Stimulated activated CD8-positive, alpha-beta memory T cell treated with anti-CD3 and anti-CD28 coated beads, Interleukin-15, amount 100 ng/mL, for 4 hours (primary cell): ENCODE data around the gene INTS11.

ENCODE experiments used
- DNase-seq, 2 donors: peaks; one replicate each; pipeline ENCODE4 v3.0.0-alpha.2; 2020; ENCODE audit warnings: low read depth in 2 of 2

Gene INTS11

DNA sequence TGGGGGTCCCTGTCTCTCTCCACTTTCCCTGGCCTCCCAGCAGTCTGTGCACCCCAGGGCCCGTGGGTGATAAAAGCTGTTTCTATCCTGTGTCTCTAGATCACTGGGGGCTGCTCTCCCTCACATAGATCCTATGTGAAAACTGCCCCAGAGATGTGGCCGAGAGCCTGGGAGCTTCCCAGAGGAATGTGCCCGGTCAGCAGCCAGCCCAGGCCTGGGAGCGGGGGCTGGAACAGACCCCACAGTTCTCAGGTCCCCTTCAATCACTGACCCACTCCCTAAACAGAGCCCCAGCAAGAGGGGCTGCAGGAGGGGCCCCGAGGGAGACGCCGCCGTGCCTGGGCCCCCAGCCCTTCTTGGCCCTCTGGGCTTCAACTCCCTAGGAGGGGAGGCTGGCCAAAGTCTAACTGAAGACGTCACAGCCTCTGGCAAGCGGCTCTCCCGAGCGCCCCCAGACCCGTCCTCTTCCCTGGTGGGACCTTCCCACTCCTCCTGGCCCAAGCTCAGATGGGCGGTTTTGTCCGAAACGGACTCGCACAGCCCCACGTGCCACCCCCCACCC is 33.5 kb upstream of the INTS11 start:
- no peak for DNase-seq

DNA sequence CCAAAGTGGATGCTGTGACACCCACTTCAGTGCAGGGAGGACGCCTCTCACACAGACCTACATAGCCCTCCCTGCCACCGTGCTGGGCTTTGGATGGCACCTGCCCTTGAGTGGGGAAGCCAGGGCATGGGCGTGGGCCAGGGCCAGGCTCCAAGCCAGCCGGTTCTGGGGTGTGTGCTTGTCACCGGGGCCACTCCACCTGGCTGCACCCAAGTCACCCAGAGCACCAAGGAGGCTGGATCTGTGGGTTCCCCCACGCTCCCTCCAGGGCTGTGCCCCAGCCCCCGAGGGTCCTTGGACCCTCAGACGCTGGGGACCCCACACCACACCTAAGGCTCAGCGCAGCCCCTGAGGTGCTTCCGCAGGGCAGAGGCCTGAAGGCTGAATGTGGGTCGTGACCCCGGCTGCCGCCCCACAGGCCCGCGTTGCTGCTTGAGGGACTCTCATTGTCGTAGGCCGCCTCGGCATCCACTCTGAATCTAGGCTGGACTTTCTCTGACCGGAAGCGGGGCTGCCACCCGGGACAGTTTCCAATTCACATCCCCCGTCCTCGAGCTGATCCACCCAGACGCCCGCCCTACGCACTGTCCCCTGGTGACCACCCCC is 32.4 kb upstream of the INTS11 start:
- DNase-seq, result no peak

DNA sequence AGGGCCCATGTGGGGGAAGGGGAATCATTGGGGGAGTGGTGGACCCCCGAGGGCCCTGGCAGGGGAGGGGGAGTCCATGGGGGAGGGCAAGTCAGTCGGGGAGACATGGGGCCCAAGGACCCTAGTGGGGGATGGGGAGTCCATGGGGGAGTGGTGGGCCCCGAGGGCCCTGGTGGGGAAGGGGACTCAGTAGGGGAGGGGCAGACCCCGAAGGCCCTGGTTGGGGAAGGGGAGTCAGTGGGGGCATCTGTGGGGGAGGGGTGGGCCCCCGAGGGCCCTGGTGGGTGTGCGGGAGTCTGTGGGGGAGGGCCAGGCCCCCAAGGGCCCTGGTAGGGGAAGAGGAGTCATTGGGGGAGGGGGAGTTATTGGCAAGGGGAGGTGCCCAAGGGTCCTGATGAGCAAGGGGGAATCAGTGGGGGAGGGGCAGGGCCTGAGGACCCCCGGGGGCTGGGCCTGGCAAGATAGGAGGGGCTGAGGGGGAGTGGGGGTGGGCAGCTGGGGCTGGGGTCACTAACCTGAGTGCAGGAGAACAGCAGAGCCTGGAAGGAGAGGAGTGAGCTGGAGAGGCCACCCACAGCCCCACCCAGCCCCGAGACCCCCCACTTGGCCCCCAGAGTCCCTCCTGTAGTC is 31.8 kb upstream of the INTS11 start:
- no peak for DNase-seq

DNA sequence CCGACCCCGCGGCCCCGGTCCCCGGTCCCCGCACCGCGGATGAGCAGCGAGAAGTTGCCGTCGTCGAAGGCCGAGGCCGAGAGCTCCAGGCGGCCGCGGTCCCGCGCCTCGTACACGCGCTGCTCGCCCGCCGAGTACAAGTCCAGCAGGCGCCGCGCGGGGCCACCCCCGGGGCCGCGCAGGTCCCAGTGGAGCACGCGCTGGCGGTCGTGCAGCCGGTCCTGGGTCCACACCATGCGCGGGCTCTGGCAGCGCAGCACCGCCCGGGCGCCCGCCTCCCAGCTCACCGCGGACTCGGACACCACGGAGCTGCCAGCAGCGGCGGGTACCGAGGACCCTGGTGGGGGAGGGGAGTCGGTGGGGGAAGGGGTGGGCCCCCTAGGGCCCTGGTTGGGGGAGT is 31.0 kb upstream of the INTS11 start:
- no peak for DNase-seq

DNA sequence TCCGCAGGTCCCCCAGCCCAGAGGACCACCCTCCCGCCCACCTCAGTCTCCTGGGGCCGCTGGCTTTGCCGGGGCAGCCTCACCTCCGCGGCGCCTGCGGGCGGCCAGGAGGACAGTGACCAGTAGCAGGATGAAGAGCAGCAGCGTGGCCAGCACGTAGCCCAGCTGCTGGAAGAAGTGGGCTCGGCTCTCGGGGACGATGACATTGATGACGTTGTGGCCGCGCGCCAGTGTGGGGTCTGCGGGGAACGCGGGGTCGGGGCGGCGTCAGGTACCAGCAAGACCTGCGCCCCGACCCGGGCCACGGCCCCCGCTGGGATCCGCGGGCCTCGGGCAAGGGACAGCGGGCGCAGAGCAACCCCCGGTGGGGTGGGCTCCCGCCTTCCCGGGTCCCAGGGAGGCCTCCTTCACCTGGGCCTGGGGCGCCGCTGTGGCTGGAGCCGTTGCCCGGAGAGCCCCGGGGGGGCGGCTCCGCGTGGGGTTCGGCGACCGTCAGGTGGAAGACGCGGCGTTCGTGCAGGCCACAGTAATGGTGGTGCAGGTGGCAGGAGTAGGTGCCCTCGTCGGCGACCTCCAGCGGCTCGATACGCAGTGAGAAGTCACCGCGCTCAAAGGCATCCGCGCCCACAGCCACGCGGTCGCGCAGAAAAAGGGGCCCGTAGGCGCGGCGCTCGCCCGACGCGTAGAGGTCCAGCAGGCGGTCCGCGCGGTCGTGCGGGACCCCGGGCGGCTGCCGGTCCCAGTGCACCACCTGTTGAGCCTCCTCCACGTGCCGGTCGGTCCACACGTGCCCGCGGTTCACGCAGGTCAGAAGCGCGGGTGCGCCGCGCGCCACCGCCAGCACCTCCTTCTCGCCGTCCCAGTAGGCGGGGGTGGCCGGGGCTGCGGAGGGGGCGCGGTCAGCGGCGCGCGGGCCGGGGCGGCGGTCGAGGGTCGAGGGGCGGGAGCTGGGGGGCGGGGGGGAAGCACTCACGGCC is 30.1 kb upstream of the INTS11 start:
- no peak for DNase-seq

DNA sequence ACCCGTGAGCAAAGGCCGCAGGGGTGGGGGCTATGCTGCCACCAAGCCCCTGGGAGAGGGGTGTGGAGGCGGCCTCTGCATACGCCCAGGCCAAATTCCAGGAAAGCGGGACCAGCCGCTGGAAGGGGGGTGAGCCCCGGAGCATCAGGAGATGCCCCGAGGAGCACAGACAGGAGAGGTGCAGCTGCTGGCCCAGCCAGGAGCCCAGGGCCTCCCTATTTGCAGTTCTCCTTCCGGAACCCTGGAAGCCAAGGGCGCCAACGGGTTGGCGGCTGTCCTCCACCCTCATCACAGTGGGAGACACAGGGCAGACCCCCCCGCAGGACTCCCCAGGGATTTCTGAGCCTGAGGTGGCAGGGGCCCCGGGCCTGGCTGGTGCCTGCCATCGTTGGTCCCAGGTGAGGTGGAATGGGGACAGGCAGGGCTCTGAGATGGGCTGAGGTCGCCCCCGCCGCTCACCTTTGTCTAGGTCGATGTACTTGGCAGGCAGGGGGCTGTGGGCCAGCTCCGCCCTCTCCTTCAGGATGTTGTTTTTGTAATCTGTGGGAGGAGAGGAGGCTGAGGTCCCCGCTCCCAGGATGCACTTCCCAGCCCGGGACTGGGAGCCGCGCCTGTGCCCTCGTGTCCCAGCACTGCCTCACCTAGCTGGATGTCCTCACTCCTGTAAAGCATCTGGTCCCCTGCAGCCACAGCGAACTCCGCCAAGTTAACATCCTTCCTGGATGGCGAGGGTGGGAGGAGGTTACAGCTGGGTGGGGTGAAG is 29.1 kb upstream of the INTS11 start:
- no peak for DNase-seq

DNA sequence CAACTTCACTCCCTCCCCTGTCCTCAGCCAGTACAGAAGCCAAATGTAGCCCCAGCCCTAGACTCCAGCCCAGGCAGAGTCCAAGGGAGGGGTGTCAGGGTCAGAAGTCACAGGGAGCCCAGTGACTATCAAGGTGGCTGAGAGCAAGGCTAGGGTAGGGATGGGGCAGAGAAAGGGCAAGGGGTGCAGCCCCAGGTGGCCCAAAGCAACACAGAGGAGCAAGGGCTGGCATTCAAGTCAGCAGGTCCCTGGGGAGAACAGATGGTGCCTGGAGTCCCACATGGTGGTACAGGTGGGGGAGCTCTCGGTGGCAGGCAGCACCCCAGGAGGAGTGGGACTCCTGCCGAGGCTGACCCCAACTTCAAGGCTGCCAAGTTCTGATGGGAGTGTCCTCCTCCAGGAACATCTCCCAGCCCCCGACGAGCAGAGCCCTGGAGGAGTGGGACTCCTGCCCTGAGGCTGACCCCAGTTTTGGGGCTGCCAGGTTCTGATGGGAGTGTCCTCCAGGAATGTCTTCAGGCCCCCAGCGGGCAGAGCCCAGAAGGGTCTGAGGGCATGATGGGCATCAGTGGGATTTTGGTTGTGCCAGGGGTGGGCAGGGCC is 28.4 kb upstream of the INTS11 start:
- no peak for DNase-seq

DNA sequence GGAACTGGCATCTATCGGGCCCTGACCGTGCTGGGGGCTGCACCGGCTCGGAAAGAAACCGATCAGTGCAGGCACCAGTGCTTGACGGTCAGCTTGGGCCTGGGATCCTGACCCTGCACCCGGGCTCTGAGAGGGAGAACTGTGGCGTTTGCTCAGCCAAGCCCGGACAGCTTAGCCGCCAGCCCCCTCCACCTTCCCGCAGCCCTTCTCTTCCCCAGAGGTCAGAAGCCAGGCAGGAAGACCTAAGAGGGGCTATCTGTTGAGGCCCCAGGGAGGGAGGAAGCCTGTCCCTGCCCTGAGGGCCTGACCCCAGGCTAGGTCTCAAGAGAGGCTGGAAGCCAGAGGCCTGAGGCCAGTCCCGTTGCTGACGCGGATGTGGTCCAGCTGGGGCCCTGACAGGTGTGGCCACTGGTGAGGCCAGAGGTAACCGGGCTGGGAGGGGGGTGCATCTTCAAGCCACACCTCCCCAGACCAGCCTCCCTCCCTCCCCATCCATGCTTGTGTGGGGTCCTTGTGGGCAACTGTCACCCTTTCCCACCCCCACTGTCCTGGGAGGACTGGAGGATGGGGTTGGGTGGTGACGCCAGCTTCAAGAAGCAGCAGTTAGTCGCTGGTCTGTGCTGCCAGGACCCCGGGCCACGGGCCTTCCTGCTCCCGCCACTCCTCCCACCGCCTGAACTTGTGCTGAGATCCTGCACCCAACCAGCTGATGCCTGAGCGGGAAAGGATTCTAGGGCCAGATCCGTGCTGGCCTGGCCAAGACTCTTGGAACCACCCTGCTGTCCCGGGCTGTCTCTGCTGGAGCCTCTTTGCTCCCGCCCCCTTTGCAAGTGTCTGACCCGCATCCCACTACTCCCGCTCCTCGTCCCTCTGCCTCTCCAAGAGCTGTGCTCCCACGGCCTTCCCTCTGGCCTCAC is 27.3 kb upstream of the INTS11 start:
- DNase-seq, result no peak

DNA sequence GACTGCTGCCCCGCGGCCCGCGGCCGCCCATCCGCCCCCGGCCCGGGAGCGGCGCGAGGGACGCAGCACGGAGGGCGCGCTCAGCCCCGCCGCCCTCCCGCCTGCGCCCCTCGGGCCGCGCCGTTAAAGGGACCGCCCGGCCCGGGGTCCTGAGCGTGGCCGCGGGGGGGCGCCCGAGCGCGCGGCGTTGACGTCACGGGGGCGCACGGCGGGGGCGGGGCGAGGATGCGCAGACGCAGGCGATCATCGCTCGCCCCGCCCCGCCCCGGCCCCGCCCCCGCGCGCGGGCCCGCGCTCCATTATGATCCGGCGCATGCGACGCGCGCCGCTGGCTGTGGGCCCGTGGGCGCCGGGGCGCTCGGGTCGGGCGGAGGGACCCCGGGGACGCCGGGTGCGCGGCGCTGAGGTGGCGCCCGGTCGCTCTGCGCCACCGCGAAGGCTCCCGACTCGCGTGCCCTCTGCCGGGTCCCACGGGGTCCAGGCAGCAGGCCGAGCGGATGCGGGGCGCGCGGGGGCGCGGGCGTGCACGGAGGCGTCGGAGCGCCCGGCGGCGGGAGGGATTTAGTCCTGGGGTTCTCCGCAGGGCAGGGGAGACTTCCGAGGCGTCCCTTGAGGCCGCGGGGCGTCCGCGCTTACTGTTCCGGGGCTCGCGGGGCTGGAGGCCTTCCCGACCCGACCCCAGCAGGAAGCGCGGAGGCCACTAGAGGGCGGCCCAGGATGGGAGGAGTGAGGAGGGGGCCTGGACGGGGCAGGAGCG is 25.0 kb upstream of the INTS11 start, which contains the start of gene DVL1:
TSS of gene DVL1 (minus strand) at position 163 of the 757 bp plus-strand sequence. CDS start 353 bp downstream, outside the sequence.
- DNase-seq, result peak; percentile 24 to 45

DNA sequence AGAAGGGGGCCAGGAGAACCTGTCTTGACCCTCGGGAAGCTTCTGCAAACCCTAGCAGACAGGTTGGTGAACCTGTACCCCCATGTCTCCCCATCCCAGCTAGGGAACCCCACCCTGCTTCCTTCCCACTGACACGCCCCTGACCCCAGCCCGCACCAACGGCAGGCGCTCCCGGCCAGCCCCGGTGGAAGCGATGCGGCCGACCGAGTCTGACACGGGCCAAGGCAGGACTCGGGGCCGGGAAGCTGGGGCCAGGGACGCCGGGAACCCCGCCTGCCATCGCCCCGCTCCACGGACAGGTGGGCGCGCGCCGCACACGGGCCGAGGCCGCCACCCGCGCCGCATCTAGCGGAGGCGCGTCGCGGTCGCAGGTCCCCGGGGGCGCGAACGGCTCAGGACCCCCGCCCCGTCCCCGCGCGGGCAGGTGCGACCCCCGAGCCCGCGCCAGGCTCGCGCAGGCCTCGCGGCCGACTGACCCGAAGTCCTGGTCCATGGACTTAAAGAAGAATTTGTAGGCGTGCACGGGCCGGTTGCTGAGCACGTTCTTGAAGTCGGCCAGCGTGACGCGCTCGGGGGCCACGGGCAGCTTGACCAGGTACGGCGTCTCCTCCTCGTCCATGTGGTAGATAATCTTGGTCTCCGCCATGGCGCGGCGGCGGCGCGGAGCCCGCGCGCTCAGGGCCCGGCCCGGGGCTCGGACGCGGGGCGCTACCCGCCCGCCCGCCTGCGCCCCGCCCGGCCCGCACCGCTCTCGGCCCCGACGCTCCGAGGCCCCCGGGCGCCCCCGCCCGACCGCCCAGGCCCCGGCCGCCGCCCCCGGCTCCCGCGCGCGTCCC is 24.2 kb upstream of the INTS11 start:
- no peak for DNase-seq

DNA sequence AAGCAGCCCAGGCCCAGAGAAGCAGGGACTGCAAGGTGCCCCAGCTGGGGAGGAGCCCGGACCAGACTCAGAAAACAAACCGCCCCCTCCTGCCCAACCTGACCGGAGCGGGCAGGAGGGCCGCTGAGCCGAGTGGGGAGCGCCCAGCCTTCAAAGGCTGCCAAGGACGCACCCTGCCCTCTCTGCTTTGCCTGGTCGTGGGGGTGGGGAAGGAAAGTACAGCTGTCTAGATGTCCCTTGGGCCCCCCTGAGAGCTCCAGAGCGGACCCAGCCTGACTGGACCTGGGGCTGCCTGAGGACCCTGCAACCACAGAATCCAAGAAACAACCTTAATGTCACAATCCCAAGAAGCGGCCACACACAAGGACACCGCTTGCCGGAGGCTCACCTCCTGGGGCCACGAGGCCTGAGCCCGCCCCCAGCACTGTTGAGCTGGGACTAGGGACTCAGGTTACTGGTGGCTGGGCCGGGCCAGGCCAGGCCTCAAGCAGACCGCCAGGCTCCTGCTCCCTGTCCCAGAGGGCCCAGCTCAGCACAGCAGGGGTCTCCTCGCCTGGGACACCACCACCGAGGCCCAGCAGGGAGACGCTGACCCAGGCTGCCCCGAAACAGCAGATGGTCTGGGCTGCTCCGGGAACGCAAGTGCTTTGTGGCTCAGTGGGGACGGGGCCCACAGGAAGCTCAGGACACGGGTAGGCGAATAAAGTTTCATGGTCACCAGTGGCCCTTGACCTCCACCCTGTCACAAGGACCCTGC is 23.4 kb upstream of the INTS11 start:
- DNase-seq, result no peak

DNA sequence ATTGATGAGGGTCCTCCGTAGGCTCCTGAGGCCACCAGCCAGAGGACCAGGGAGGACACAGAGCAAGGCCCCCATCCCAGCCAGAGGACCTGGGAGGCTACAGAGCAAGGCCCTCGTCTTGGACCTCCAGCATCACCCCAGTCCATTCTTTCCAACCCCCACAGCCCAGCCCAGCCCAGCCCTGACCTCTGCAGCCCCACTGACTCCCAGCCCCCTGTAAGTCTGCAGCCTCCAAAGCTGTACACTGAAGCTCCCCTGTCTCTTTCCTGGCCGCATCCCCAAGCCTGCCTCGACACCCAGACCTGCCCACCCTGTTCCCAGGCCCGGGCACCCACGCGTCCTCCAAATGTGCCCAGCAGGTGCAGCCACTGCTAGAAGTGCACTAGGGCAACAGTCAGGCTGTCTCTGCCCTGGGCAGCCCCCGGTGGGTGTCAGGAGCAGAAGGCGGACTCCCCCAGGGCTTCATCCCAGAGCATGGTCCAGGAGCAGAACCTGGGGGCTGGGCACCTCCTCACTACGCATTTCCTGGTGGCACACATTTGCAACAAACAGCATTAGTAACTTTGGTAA is 22.7 kb upstream of the INTS11 start:
- no peak for DNase-seq

DNA sequence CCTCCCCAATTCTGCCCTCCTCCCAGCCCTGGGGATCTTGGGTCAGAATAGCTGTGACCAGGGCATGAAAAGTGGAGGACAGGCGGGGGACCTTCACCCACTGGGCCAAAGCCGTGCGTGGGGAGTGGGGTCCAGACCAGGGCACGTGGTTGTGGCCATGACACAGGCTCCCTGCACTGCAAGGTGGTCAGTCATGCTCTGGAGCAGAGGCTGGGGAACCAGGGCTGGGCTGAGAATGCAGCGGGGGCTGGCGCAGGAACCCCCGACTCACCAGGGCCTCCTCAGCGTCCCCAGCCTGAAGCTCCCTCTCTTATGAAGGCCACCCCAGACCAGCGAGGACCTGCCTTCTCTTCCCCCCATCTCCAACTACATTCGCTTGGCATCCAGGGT is 22.0 kb upstream of the INTS11 start:
- no peak for DNase-seq

DNA sequence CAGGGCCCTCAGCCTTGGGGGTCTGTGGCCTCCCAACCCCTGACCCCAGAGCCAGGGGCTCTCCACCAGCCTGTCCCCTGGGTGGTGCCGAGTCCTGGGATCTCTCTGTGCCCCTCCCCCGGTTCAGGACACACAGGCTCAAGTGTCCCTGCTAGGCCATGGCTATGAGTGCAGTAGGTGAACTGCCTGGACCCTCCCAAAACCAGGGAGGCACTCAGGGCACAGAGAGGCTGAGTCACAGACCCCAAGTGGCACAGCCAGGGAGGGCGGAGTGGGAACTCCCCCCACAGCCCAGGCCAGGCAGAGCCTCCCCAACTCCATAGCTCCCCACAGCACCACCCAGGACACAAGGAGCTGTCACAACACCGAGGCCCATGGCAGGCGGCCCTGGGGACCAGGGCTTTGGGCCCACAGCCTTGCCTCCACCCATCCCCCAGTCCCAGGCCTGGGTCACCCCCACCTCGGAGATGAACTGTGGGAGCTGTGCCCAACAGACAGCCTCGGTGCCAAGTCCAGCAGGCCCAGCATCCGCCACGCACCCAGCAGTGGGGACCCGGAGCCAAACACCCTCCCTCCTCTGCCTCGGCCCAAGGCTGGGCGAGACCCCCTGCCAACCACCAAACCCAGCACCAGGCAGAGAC is 21.5 kb upstream of the INTS11 start:
- DNase-seq, result no peak

DNA sequence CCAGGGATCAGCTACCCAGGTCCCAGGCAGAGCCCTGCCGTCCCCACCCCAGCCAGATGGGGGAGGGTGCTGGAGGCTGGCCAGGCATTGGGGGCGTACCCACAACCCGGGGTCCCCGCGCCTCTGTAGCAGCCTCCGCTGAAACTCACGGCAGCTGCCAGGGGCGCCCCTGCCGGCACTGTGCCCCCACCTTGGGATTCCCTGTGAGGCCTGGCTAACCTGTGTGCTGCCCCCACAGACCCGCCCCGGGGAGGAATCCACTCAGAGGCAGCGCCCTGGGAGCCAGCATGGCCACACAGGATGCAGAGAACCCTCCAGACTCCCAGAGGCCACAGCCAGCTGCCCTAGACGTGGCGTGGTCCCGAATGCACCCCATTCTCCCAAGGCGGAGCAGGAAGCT is 20.9 kb upstream of the INTS11 start:
- no peak for DNase-seq

DNA sequence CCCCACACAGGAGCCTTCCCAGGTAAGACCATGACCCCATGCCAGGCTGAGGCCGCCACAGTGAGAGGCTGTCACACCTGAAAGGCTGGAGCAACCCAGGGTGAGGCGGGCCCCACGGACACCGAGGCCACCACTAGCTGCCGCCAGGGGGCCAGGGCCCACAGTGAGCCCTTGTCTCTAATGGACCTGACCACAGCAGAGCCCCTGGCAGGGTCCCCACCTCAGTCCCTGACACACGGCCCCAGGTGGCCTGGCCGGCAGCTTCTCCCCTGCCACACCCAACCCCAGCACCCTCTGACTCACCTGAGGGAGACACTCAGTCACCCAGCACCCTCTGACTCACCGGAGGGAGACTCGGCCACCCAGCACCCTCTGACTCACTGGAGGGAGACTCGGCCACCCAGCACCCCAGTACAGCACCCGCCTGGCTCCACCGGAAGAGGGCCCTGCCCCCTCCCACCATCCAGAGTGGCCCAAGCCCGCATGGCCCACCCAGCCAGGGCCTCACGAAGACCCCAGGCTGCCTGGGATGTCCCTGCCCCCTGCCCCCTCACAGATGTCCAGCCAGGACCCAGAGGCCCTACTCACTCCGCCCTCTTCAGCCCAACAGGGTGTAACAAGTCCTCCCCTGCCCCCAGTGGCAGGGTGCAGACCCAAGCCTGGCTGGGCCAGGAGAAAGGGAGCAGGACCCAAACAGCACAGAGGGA is 20.3 kb upstream of the INTS11 start:
- DNase-seq, result peak; percentile 27 to 38
